Iris pigment epithelial cell (primary cell): ENCODE results near the gene SLC6A17.

Experiments
- DNase-seq: peaks from one replicate; pipeline ENCODE4 v3.0.0-alpha.2; 2011; ENCODE audit warnings: low read depth

SLC6A17 gene

GRCh38 chr1:110135666-110136065, 14.6 kb upstream of the SLC6A17 start:
- DNase-seq, result no peak

GRCh38 chr1:110136911-110137310, 13.4 kb upstream of the SLC6A17 start:
- no peak for DNase-seq

GRCh38 chr1:110138956-110139355, 11.3 kb upstream of the SLC6A17 start:
- DNase-seq, result no peak

- DNase-seq, result no peak
Observed at GRCh38 chr1:110144366-110144765, 5.9 kb upstream of the SLC6A17 start.

- peak; percentile 22 for DNase-seq
Observed at GRCh38 chr1:110148961-110149360, 1.3 kb upstream of the SLC6A17 start.

- DNase-seq, result no peak
Observed at GRCh38 chr1:110151175-110151669, 928 bp downstream of the SLC6A17 start.

- peak; percentile 28 for DNase-seq
Observed at GRCh38 chr1:110152133-110152785, 2.0 kb downstream of the SLC6A17 start.

GRCh38 chr1:110153407-110153950, 3.2 kb downstream of the SLC6A17 start:
- no peak for DNase-seq

GRCh38 chr1:110155878-110156522, 5.7 kb downstream of the SLC6A17 start:
- DNase-seq, result peak; percentile 51

GRCh38 chr1:110158261-110158660, 8.0 kb downstream of the SLC6A17 start:
- no peak for DNase-seq

GRCh38 chr1:110159168-110159567, 8.9 kb downstream of the SLC6A17 start:
- no peak for DNase-seq

GRCh38 chr1:110160538-110161100, 10.3 kb downstream of the SLC6A17 start:
- no peak for DNase-seq

- DNase-seq, result no peak
Observed at GRCh38 chr1:110161165-110161564, 10.9 kb downstream of the SLC6A17 start.

GRCh38 chr1:110161849-110162248, 11.6 kb downstream of the SLC6A17 start:
- no peak for DNase-seq

GRCh38 chr1:110163591-110163990, 13.3 kb downstream of the SLC6A17 start:
- DNase-seq, result no peak

GRCh38 chr1:110164725-110165350, 14.5 kb downstream of the SLC6A17 start:
- no peak for DNase-seq

GRCh38 chr1:110165761-110166231, 15.5 kb downstream of the SLC6A17 start:
- no peak for DNase-seq

- DNase-seq, result no peak
Observed at GRCh38 chr1:110166861-110167260, 16.6 kb downstream of the SLC6A17 start.

- DNase-seq, result no peak
Observed at GRCh38 chr1:110170766-110171733, 20.8 kb downstream of the SLC6A17 start.

GRCh38 chr1:110172001-110172400, 21.7 kb downstream of the SLC6A17 start:
- DNase-seq, result no peak

GRCh38 chr1:110173466-110174105, 23.3 kb downstream of the SLC6A17 start:
- DNase-seq, result peak; percentile 33
